Activated naive CD4-positive, alpha-beta T cell treated with anti-CD3 and anti-CD28 coated beads, Interleukin-2, amount 50 U/mL, for 16 hours (primary cell): ENCODE results near the gene ANP32A.
A peak's percentile ranks its signal among the peaks of the same experiment; 100 is the strongest.

ENCODE experiments used
- DNase-seq: peaks from one replicate; pipeline ENCODE4 v3.0.0-alpha.2; 2020

The ANP32A gene

GRCh38 chr15:68739390-68740080, 81.2 kb downstream of the ANP32A start:
- DNase-seq, result no peak

- DNase-seq, result no peak
Observed at GRCh38 chr15:68735610-68736009, 85.1 kb downstream of the ANP32A start.

DNA sequence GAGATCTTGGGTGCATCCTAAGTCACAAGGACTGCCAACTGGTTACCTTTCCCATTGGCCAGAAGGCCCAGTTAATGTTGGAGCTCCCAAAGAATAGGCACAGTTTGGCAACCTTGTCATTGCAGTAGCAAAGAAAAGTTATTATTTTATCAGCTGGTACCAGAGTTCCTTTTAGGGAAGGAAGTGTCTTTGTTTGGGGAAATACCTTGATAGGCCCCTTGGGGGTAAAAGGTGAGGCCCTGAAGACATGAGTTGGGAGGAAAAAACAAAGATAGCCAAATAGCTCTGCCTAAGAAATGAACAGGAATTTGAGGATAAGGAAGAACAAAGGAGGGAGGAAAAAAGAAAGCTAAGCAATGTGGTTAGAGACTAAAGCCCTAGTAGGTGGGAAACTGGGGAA, 85.8 kb downstream of the ANP32A start:
- no peak for DNase-seq

DNA sequence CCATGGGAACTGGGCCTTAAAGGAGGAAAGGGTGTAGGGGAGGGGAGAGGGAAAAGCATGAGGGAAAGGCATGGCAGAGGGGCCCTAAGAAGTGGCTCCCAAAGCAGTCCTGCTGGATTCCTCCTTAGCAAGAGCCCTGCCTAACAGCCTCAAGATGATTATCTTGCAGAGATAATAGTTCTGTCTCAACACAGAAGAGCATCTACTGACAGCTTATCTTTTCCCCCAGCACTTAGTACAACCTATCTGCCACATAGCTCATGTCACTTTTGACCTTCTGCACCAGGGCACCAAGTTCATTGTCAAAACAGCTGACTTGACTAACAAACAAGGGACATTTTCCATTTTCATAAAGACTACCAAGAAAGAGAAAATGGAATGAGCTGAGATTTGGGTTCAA, 86.3 kb downstream of the ANP32A start:
- no peak for DNase-seq

DNA sequence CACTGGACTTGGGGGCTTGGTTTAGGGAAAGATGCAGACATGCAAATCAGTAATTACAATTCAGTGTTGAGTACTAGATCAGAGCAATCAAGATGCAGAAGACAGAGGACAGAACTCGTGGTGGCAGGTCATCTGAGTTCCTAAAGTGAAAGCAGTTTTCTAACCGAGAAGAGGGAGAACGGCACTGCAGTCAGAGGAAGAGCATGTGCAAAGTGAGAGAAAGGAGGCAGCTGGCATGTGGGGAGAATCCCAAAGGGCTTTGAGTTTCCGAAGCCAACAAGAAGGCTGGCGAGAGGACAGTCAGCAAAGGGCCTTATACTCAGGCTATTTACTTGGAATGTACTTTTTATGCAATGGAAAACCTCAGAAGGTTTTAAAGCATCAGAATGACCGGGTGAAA, 87.0 kb downstream of the ANP32A start:
- no peak for DNase-seq

DNA sequence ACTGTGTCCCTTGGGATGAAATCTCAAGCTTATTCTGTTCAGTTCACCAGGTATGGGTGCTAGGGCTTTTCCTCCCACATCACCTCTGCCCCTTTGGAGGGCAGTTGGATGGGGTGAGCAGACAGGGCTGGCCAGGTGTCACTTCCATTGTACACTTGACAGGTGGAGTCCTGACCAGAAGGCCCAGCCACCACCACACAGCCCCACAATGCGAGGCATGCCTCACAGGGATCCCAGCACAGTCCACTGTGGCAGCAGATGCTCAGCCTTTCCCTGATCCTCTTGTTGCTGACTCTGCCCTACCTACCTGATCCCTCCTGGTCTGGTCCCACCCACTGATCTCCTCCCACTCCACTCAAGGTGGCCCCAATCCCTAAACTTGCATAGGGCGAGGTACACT, 88.2 kb downstream of the ANP32A start:
- no peak for DNase-seq

- DNase-seq, result no peak
Observed at GRCh38 chr15:68730976-68731897, 89.5 kb downstream of the ANP32A start.

GRCh38 chr15:68730471-68730919, 90.2 kb downstream of the ANP32A start:
- DNase-seq, result peak; percentile 20

DNA sequence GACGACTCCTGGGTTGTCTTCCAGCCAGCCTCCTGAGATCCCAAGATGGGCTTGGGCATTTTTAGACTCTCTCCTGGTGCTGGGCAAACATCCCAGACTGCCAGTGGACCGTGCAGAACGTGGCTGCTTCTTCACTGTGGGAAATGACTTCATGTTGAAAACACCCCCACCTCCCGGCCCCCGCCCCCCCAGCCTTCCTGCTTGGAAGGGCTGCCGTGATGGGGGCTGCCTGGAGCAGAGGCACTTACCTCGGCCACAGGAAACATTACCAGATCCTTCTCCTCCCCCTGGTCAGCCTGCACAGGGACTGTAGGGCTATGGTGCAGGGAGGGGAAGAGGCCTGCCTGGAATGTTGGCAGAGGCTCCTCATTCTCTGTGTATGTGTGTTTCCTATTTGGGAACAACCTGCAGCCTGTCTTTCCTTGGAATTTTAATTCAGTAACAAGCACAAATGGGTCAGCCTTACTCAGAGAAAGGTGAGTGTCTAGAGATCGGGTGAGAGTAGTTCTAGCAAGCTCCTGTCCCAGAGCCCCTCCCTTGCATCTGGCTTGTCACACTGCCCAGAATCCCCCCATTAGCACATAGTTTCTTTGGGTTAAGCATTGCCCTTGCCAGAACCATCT, 90.8 kb downstream of the ANP32A start:
- DNase-seq, result no peak
